ENCODE results near the gene COPS6. TPM values are rescaled to one million over a fixed set of nuclear protein-coding genes. Genes with fewer than 3 reads are reported as not detected.
"Not testable (repeated sequence)": the region's sequence is repeated elsewhere in the genome, so short reads cannot be mapped to it uniquely, and the experiment has no call there.

Gene COPS6
- total RNA-seq, 2 donors from 2014 or later = 15.8 to 16.1 TPM

DNA sequence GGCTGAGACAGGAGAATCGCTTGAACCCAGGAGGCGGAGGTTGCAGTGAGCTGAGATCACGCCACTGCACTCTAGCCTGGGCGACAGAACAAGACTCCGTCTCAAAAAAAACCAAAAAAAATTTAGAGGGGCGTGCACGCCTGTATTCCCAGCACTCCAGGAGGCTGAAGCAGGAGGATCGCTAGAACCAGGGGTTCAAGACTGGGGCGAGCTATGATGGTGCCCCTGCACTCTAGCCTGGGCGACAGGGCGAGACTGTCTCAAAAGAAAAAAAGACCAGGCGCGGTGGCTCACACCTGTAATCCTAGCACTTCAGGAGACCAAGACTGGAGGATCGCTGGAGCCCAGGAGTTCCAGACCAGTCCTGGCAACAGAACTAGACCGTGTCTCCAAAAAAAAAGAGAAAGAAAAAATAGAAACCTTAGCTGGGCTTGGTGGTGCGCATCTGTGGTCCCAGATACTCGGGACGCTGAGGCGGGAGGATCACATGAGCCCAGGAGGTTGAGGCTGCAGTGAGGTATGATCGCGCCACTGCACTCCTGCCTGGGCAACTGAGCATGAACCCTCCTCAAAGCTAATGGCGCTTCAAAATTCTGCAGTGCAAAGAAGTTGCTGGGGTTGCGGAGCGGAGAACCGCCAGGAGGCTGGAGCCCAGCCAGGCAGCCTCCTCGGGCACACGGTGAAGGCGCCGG lies 37.6 kb downstream of the COPS6 start:
- H3K36me3 ChIP-seq (replicated peaks in 1 of 2; ENCODE audit: insufficient read depth in 1 of 2, low read depth in 2 of 2) = no peaks in the 10 kb centered on the region
- peak overlapping the region; percentile 94 to 99 (median 98) for H3K27ac ChIP-seq
- intact Hi-C loops (cut with DNase I) = no loop called here
- ATAC-seq (no peak), DNase-seq (no peak)
- no peaks in the 10 kb centered on the region for H3K27me3 ChIP-seq
- WGBS, 2 donors = 12% methylated on average over 29 of the region's 29 CpGs
- H3K9me3 ChIP-seq = no peaks in the 10 kb centered on the region
- no peak for TF ChIP-seq POLR2A (IDR thresholded peaks at IDR 0.05)
- TF ChIP-seq, protein P1, sequence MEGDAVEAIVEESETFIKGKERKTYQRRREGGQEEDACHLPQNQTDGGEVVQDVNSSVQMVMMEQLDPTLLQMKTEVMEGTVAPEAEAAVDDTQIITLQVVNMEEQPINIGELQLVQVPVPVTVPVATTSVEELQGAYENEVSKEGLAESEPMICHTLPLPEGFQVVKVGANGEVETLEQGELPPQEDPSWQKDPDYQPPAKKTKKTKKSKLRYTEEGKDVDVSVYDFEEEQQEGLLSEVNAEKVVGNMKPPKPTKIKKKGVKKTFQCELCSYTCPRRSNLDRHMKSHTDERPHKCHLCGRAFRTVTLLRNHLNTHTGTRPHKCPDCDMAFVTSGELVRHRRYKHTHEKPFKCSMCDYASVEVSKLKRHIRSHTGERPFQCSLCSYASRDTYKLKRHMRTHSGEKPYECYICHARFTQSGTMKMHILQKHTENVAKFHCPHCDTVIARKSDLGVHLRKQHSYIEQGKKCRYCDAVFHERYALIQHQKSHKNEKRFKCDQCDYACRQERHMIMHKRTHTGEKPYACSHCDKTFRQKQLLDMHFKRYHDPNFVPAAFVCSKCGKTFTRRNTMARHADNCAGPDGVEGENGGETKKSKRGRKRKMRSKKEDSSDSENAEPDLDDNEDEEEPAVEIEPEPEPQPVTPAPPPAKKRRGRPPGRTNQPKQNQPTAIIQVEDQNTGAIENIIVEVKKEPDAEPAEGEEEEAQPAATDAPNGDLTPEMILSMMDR (IDR thresholded peaks at IDR 0.05) = peak in 1 of 7 experiments; percentile 22
- peaks cover 38% of the 10 kb centered on the region for H3K4me1 ChIP-seq
- H3K4me3 ChIP-seq = peak overlapping the region; percentile 73 to 82

DNA sequence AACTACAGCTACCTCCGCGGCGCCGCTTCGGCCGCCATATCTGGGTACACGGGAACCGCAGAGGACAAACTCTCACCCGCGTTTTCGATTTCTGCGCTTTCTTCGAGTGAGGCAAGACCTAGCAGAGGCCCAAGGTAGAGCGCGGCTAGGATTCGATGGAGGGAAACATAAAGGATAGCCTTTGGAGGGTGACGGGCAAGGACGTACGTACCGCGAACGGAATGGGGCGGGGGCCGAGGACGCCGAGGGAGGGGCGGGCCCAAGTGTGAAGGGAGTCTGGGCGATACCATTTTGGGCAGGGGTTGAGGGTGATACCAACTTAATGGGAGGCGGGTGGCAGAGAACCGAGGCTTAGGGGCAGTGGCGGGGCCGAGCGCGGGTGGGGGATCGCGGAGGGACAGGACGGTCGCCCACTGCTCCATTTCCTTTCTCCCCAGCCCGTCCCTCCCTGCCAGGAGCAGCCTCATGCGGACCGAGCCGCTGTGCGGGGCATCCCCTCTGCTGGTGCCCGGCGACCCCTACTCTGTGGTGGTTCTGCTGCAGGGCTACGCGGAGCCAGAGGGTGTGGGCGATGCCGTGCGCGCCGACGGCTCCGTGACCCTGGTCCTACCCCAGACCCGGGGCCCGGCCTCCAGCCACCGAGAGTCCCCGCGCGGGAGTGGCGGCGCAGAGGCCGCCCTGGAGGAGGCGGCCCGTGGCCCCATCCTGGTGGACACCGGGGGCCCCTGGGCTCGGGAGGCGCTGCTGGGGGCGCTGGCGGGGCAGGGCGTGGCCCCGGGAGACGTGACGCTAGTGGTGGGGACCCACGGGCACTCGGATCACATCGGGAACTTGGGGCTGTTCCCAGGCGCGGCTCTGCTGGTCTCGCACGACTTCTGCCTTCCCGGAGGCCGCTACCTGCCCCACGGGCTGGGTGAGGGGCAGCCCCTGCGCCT lies 38.4 kb downstream of the COPS6 start, which contains the start of gene MBLAC1:
MBLAC1 (plus strand) TSS at position 37 of the 935 bp plus-strand sequence; CDS start at position 466, 429 bp downstream.
- no peaks in the 10 kb centered on the region for H3K36me3 ChIP-seq (replicated peaks in 1 of 2; ENCODE audit: insufficient read depth in 1 of 2, low read depth in 2 of 2)
- no peaks in the 10 kb centered on the region for H3K9me3 ChIP-seq
- peak; percentile 12 to 73 (median 68) for TF ChIP-seq POLR2A (IDR thresholded peaks at IDR 0.05)
- TF ChIP-seq, protein P1 (IDR thresholded peaks at IDR 0.05) = no peak
- H3K4me1 ChIP-seq = peaks cover 42% of the 10 kb centered on the region
- peak within 1 kb of the TSS; percentile 94 to 99 (median 98) for H3K27ac ChIP-seq
- H3K4me3 ChIP-seq = peak within 1 kb of the TSS; percentile 73 to 82
- peak; percentile 90 for ATAC-seq
- H3K27me3 ChIP-seq = no peaks in the 10 kb centered on the region
- DNase-seq = peak; percentile 91 to 94 (median 93)
- WGBS, 2 donors = 0 to 1% methylated on average over 41 to 64 of the region's 85 CpGs
- intact Hi-C loops (cut with DNase I) = no loop called here

DNA sequence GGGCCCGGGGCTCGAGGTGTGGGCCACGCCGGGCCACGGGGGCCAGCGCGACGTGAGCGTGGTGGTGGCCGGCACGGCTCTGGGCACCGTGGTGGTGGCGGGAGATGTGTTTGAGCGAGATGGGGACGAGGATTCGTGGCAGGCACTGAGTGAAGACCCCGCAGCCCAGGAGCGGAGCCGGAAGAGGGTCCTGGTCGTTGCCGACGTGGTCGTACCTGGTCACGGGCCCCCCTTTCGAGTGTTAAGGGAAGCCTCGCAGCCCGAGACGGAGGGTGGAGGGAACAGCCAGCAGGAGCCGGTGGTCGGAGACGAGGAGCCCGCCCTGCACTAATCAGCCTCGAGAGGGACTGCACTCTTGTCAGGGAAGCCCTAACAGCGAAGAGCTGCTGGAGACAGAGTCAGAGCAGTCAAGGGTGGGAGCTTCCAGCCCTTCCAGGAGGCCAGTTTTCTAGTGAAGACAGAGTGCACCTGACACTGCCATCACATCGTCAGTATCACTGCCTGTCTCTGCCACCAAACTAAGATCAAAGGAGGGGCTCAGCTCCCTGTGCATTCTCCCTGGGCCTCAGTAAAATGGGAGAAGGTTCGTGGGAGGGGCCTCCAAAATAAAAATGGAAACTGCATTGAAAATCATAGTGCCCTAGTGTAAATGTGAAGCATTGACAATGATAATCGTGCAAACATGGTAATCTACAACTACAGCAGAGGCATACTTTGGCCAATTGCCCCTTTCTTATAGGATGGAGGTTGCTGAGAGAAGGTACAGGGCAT lies 39.3 kb downstream of the COPS6 start:
- Histone ChIP-seq H3K9me3 (no peaks in the 10 kb centered on the region), H3K27ac (peak overlapping the region; percentile 94 to 99 (median 98)), H3K36me3 (replicated peaks in 1 of 2; ENCODE audit: insufficient read depth in 1 of 2, low read depth in 2 of 2) (no peaks in the 10 kb centered on the region), H3K4me3 (peak overlapping the region; percentile 73 to 82), H3K4me1 (peaks cover 48% of the 10 kb centered on the region), H3K27me3 (no peaks in the 10 kb centered on the region)
- peak in 2 of 4 donors; percentile 26 to 28 for DNase-seq
- TF ChIP-seq POLR2A (IDR thresholded peaks at IDR 0.05) = no peak
- TF ChIP-seq, protein P1 (IDR thresholded peaks at IDR 0.05) = no peak
- ATAC-seq = no peak
- 3 to 7% methylated on average over 9 to 37 of the region's 37 CpGs for WGBS, 2 donors
- intact Hi-C loops (cut with DNase I) = no loop called here

DNA sequence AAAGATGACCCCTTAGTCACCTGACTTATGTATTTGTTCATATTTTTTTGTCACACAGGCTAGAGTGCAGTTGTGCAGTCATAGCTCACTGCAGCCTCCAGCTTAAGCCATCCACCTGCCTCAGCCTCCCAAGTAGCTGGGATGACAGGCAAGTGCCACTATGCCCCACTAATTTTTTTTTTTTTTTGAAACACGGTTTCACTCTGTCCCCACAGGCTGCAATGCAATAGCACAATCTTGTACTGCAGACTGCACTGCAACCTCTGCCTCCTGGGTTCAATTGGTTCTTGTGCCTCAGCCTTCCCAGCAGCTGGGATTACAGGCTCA lies 39.8 kb downstream of the COPS6 start:
- no peaks in the 10 kb centered on the region for H3K9me3 ChIP-seq
- WGBS, 2 donors = 63 to 76% methylated on average over 1 of the region's 1 CpG
- DNase-seq (no peak), ATAC-seq (no peak)
- TF ChIP-seq, protein P1 (IDR thresholded peaks at IDR 0.05) = no peak
- no peak for TF ChIP-seq POLR2A (IDR thresholded peaks at IDR 0.05)
- no peaks in the 10 kb centered on the region for H3K27me3 ChIP-seq
- no peaks in the 10 kb centered on the region for H3K36me3 ChIP-seq (replicated peaks in 1 of 2; ENCODE audit: insufficient read depth in 1 of 2, low read depth in 2 of 2)
- H3K4me3 ChIP-seq = no peak overlapping the region
- intact Hi-C loops (cut with DNase I) = no loop called here
- peak overlapping the region in 1 of 4 donors; percentile 99 for H3K27ac ChIP-seq
- H3K4me1 ChIP-seq = peaks cover 54% of the 10 kb centered on the region

DNA sequence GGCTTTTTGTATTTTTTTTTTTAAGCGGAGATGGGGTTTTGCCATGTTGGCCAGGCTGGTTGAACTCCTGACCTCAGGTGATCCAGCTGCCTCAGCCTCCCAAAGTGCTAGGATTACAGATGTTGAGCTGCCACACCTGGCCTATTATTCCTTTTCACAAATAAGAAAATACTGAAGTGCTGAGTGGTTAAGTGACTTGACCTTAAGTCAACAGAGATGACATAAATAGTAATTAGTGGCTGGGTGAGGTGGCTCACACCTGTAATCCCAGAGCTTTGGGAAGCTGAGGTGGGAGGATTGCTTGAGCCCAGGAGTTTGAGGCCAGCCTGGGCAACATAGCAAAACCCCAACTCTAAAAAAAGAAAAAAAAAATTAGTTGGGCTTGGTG lies 41.4 kb downstream of the COPS6 start:
- H3K27me3 ChIP-seq; DNase-seq; ATAC-seq; H3K9me3 ChIP-seq; H3K4me3 ChIP-seq; H3K36me3 ChIP-seq (replicated peaks in 1 of 2; ENCODE audit: insufficient read depth in 1 of 2, low read depth in 2 of 2): not testable (repeated sequence)
- WGBS, 2 donors = 90 to 100% methylated on average over 1 of the region's 1 CpG
- intact Hi-C loops (cut with DNase I) = loop anchor here (10.0 kb wide), 2 partner anchors 85 to 205 kb away; partner anchors contain the start of gene PVRIG
- peak overlapping the region in 3 of 4 donors; percentile 56 to 87 (median 84) for H3K27ac ChIP-seq
- H3K4me1 ChIP-seq = peaks cover 48% of the 10 kb centered on the region
